Naive thymus-derived CD8-positive, alpha-beta T cell (primary cell): ENCODE measurements around the gene CCDC177. TPM values are rescaled to one million over a fixed set of nuclear protein-coding genes. Genes with fewer than 3 reads are reported as not detected.
A peak's percentile ranks its signal among the peaks of the same experiment; 100 is the strongest.

ENCODE experiments used
- ATAC-seq, 2 donors: fragments of 150-1000 bp; cut with Tn5 transposase in 1 of 2; sonication (Bioruptor Pico), chemical (Tn5 transposase) in 1 of 2; 1 replicate in 1 of 2; 2 replicates in 1 of 2; pipeline ENCODE4 v1.10.0; 2021; ENCODE audit warnings: mild to moderate bottlenecking in 2 of 2, moderate library complexity in 2 of 2
- POLR2A ChIA-PET: fragments of 350-600 bp; sonication (Branson Sonifier 250); formaldehyde crosslinking; loops from one replicate; lab custom pipeline; 2021; ENCODE audit warnings: antibody characterized with exemption; lab: Charles Lee
- DNase-seq, 10 donors: peaks; one replicate each; pipeline versions ENCODE4 v3.0.0 to v3.0.0-alpha.2; 2020 to 2022
- H3K27ac Mint-ChIP-seq, 10 donors: one replicate each; pipeline ENCODE4 v1.8.0; 2020 to 2022; ENCODE audit warnings: mild to moderate bottlenecking in 10 of 10, mixed read lengths in 10 of 10, moderate library complexity in 4 of 10, inconsistent platforms in 1 of 10
- H3K27me3 Mint-ChIP-seq, 5 donors: one replicate each; pipeline ENCODE4 v1.8.0; 2021 to 2022; ENCODE audit warnings: mixed read lengths in 5 of 5
- H3K36me3 Mint-ChIP-seq, 3 donors: one replicate each; pipeline ENCODE4 v1.8.0; 2020 to 2022; ENCODE audit warnings: mixed read lengths in 3 of 3, mild to moderate bottlenecking in 2 of 3, inconsistent platforms in 1 of 3
- H3K4me1 Mint-ChIP-seq, 4 donors: one replicate each; pipeline ENCODE4 v1.8.0; 2021 to 2022; ENCODE audit warnings: mixed read lengths in 4 of 4
- H3K4me3 Mint-ChIP-seq, 10 donors: one replicate each; pipeline ENCODE4 v1.8.0; 2020 to 2022; ENCODE audit warnings: mild to moderate bottlenecking in 10 of 10, mixed read lengths in 10 of 10, moderate library complexity in 6 of 10, inconsistent platforms in 1 of 10
- H3K9me3 Mint-ChIP-seq, 9 donors: one replicate each; pipeline ENCODE4 v1.8.0; 2020 to 2022; ENCODE audit warnings: mixed read lengths in 9 of 9, mild to moderate bottlenecking in 3 of 9, inconsistent platforms in 1 of 9, moderate library complexity in 1 of 9
- polyA plus RNA-seq, 3 donors: library from polyadenylated mRNA; unstranded; fragments of 300-500 nt; fragmentation: Illumina TruSeq; gene quantifications; one replicate each; pipeline ENCODE4 v1.2.3, GENCODE V29; 2021
- total RNA-seq, 8 experiments: library from RNA in 2 of 8; stranded (reverse) in 2 of 8; gene quantifications; one replicate each; pipeline ENCODE4 v1.2.3 and lab custom pipeline; 2021 to 2026

Gene CCDC177
- total and polyA plus RNA-seq, 5 experiments from 2014 or later, result not detected

GRCh38 chr14:69551511-69551910 is 23.2 kb downstream of the CCDC177 start:
- POLR2A ChIA-PET, result no interaction called here
- Mint-ChIP-seq H3K27ac (no peak overlapping the region), H3K9me3 (no peaks in the 10 kb centered on the region), H3K4me3 (no peak overlapping the region), H3K36me3 (no peaks in the 10 kb centered on the region), H3K27me3 (peaks cover 20 to 54% (median 37%) of the 10 kb centered on the region in 5 donors), H3K4me1 (peaks cover 0 to 7% (median 0%) of the 10 kb centered on the region in 4 donors)
- DNase-seq (no peak), ATAC-seq (no peak)

GRCh38 chr14:69548566-69548965 is 26.1 kb downstream of the CCDC177 start:
- Mint-ChIP-seq H3K9me3 (no peaks in the 10 kb centered on the region), H3K4me1 (peaks cover 0 to 8% (median 3%) of the 10 kb centered on the region in 4 donors), H3K36me3 (no peaks in the 10 kb centered on the region), H3K27ac (no peak overlapping the region), H3K4me3 (no peak overlapping the region), H3K27me3 (peaks cover 28 to 68% (median 46%) of the 10 kb centered on the region in 5 donors)
- DNase-seq (no peak), ATAC-seq (no peak)
- POLR2A ChIA-PET, result no interaction called here

GRCh38 chr14:69547701-69548348 is 26.8 kb downstream of the CCDC177 start:
- POLR2A ChIA-PET, result no interaction called here
- Mint-ChIP-seq H3K4me1 (peaks cover 0 to 10% (median 4%) of the 10 kb centered on the region in 4 donors), H3K9me3 (no peaks in the 10 kb centered on the region), H3K36me3 (no peaks in the 10 kb centered on the region), H3K4me3 (peak overlapping the region in 2 of 10 donors; percentile 30 to 41), H3K27ac (peak overlapping the region in 1 of 10 donors; percentile 14), H3K27me3 (peaks cover 25 to 68% (median 41%) of the 10 kb centered on the region in 5 donors)
- DNase-seq (peak in 4 of 10 donors; percentile 5 to 17 (median 7)), ATAC-seq (peak; percentile 35 to 42)

- DNase-seq, result no peak
- H3K27me3 Mint-ChIP-seq, result peaks cover 14 to 62% (median 32%) of the 10 kb centered on the region in 5 donors
- POLR2A ChIA-PET, result no interaction called here
- no peaks in the 10 kb centered on the region for H3K9me3 Mint-ChIP-seq
- peaks cover 0 to 10% (median 4%) of the 10 kb centered on the region in 4 donors for H3K4me1 Mint-ChIP-seq
- ATAC-seq, result no peak
- no peak overlapping the region for H3K4me3 Mint-ChIP-seq
- H3K36me3 Mint-ChIP-seq, result no peaks in the 10 kb centered on the region
- no peak overlapping the region for H3K27ac Mint-ChIP-seq
These were observed 31.1 kb downstream of the CCDC177 start for GRCh38 chr14:69543341-69544115.

GRCh38 chr14:69542311-69542710 is 32.4 kb downstream of the CCDC177 start:
- H3K4me3 Mint-ChIP-seq, result no peak overlapping the region
- peaks cover 15 to 58% (median 34%) of the 10 kb centered on the region in 5 donors for H3K27me3 Mint-ChIP-seq
- H3K9me3 Mint-ChIP-seq, result peaks cover 0 to 1% (median 0%) of the 10 kb centered on the region in 9 donors
- H3K27ac Mint-ChIP-seq, result no peak overlapping the region
- POLR2A ChIA-PET, result no interaction called here
- no peaks in the 10 kb centered on the region for H3K36me3 Mint-ChIP-seq
- ATAC-seq, result no peak
- DNase-seq, result no peak
- peaks cover 0 to 5% (median 2%) of the 10 kb centered on the region in 4 donors for H3K4me1 Mint-ChIP-seq

- no peak for ATAC-seq
- POLR2A ChIA-PET, result no interaction called here
- DNase-seq, result no peak
- Mint-ChIP-seq H3K36me3 (no peaks in the 10 kb centered on the region), H3K4me1 (peaks cover 0 to 5% (median 1%) of the 10 kb centered on the region in 4 donors), H3K9me3 (peaks cover 0 to 1% (median 0%) of the 10 kb centered on the region in 9 donors), H3K4me3 (no peak overlapping the region), H3K27me3 (peaks cover 7 to 59% (median 30%) of the 10 kb centered on the region in 5 donors), H3K27ac (no peak overlapping the region)
These were observed 33.9 kb downstream of the CCDC177 start for GRCh38 chr14:69540654-69541335.

GRCh38 chr14:69539631-69540410 is 34.9 kb downstream of the CCDC177 start:
- Mint-ChIP-seq H3K9me3 (peaks cover 0 to 2% (median 0%) of the 10 kb centered on the region in 9 donors), H3K27ac (no peak overlapping the region), H3K36me3 (no peaks in the 10 kb centered on the region), H3K27me3 (peaks cover 11 to 64% (median 37%) of the 10 kb centered on the region in 5 donors), H3K4me3 (no peak overlapping the region), H3K4me1 (peaks cover 0 to 5% (median 1%) of the 10 kb centered on the region in 4 donors)
- ATAC-seq (no peak), DNase-seq (no peak)
- POLR2A ChIA-PET, result no interaction called here

- H3K27ac Mint-ChIP-seq, result no peak overlapping the region
- H3K9me3 Mint-ChIP-seq, result peaks cover 0 to 3% (median 0%) of the 10 kb centered on the region in 9 donors
- DNase-seq (no peak), ATAC-seq (no peak)
- H3K36me3 Mint-ChIP-seq, result no peaks in the 10 kb centered on the region
- peaks cover 0 to 3% (median 1%) of the 10 kb centered on the region in 4 donors for H3K4me1 Mint-ChIP-seq
- no peak overlapping the region for H3K4me3 Mint-ChIP-seq
- POLR2A ChIA-PET, result no interaction called here
- H3K27me3 Mint-ChIP-seq, result peaks cover 10 to 61% (median 35%) of the 10 kb centered on the region in 5 donors
These were observed 35.9 kb downstream of the CCDC177 start for GRCh38 chr14:69538766-69539165.

- ATAC-seq (no peak), DNase-seq (no peak)
- Mint-ChIP-seq H3K36me3 (no peaks in the 10 kb centered on the region), H3K4me3 (no peak overlapping the region), H3K4me1 (no peaks in the 10 kb centered on the region), H3K9me3 (peaks cover 0 to 3% (median 0%) of the 10 kb centered on the region in 9 donors), H3K27me3 (peaks cover 10 to 54% (median 31%) of the 10 kb centered on the region in 5 donors), H3K27ac (no peak overlapping the region)
- POLR2A ChIA-PET, result no interaction called here
These were observed 36.8 kb downstream of the CCDC177 start for GRCh38 chr14:69537900-69538299.

GRCh38 chr14:69536971-69537370 is 37.7 kb downstream of the CCDC177 start:
- no peaks in the 10 kb centered on the region for H3K36me3 Mint-ChIP-seq
- H3K27ac Mint-ChIP-seq, result peak overlapping the region in 1 of 10 donors; percentile 53
- H3K9me3 Mint-ChIP-seq, result peaks cover 0 to 3% (median 0%) of the 10 kb centered on the region in 9 donors
- ATAC-seq, result no peak
- H3K4me1 Mint-ChIP-seq, result no peaks in the 10 kb centered on the region
- POLR2A ChIA-PET, result no interaction called here
- no peak overlapping the region for H3K4me3 Mint-ChIP-seq
- no peak for DNase-seq
- H3K27me3 Mint-ChIP-seq, result peaks cover 12 to 45% (median 29%) of the 10 kb centered on the region in 5 donors

GRCh38 chr14:69535230-69535848 is 39.3 kb downstream of the CCDC177 start:
- no peak overlapping the region for H3K27ac Mint-ChIP-seq
- DNase-seq (no peak), ATAC-seq (no peak)
- H3K36me3 Mint-ChIP-seq, result no peaks in the 10 kb centered on the region
- no peaks in the 10 kb centered on the region for H3K4me1 Mint-ChIP-seq
- peaks cover 13 to 44% (median 30%) of the 10 kb centered on the region in 5 donors for H3K27me3 Mint-ChIP-seq
- peaks cover 0 to 3% (median 0%) of the 10 kb centered on the region in 9 donors for H3K9me3 Mint-ChIP-seq
- POLR2A ChIA-PET, result no interaction called here
- H3K4me3 Mint-ChIP-seq, result no peak overlapping the region
